H1 (cell line): ENCODE measurements around the gene CAPN9. TPM values are rescaled to one million over a fixed set of nuclear protein-coding genes. Genes with fewer than 3 reads are reported as not detected.

Experiments
- CTCF ChIA-PET: fragments of 300-600 bp; sonication (Branson Sonifier 250); formaldehyde crosslinking; loops from one replicate; lab custom pipeline; 2021; ENCODE audit not compliant: partially characterized antibody; lab: Charles Lee
- POLR2A ChIA-PET: fragments of 300-600 bp; sonication (Branson Sonifier 250); formaldehyde crosslinking; loops from one replicate; lab custom pipeline; 2021; ENCODE audit warnings: inconsistent platforms; ENCODE audit not compliant: partially characterized antibody; lab: Charles Lee
- DNase-seq, 2 experiments: peaks; one replicate each; pipeline versions ENCODE4 v3.0.0 to v3.0.0-alpha.2; 2010 to 2022; ENCODE audit warnings: low spot score in 2 of 2, low read depth in 1 of 2, mixed read lengths in 1 of 2
- FAIRE-seq: peaks from 2 replicates; lab custom pipeline; 2011; peaks lifted over from hg19 to GRCh38; lab: Jason Lieb, UNC
- H2AFZ ChIP-seq: 2 replicates; pipeline ENCODE4 v1.8.1; 2012; ENCODE audit warnings: low read length, inconsistent platforms
- H2AK5ac ChIP-seq: 2 replicates; pipeline ENCODE4 v1.6.1; 2013; ENCODE audit warnings: low read depth, low read length
- H2BK120ac ChIP-seq: replicated peaks from 2 replicates; pipeline ENCODE3; 2013; ENCODE audit warnings: low read depth, low read length, inconsistent platforms
- H2BK12ac ChIP-seq: 2 replicates; pipeline ENCODE4 v1.6.1; 2013; ENCODE audit warnings: low read depth, low read length
- H2BK15ac ChIP-seq: 2 replicates; pipeline ENCODE4 v1.6.1; 2013; ENCODE audit warnings: low read length
- H2BK20ac ChIP-seq: 2 replicates; pipeline ENCODE4 v1.6.1; 2013; ENCODE audit warnings: low read length
- H2BK5ac ChIP-seq: 2 replicates; pipeline ENCODE4 v1.6.1; 2013; ENCODE audit warnings: low read depth, low read length
- H3K14ac ChIP-seq: 2 replicates; pipeline ENCODE4 v1.6.1; 2013; ENCODE audit warnings: inconsistent platforms; ENCODE audit not compliant: insufficient read length
- H3K18ac ChIP-seq: 2 replicates; pipeline ENCODE4 v1.6.1; 2013; ENCODE audit warnings: low read length; ENCODE audit errors: extremely low read depth
- H3K23ac ChIP-seq: 2 replicates; pipeline ENCODE4 v1.6.1; 2013; ENCODE audit warnings: inconsistent platforms; ENCODE audit not compliant: insufficient read length
- H3K23me2 ChIP-seq: 2 replicates; pipeline ENCODE4 v1.6.1; 2013; ENCODE audit warnings: low read depth, low read length
- H3K27ac ChIP-seq: 2 replicates; pipeline ENCODE4 v1.6.1; 2011; ENCODE audit warnings: low read depth, low read length, inconsistent platforms
- H3K27me3 ChIP-seq, 4 experiments: replicated peaks in 1 of 4; 1 replicate in 1 of 4; 2 replicates in 3 of 4; pipeline versions ENCODE4 v1.6.1 to v1.8.1; 2011 to 2013; ENCODE audit warnings: low read length in 3 of 4, mild to moderate bottlenecking in 3 of 4, inconsistent platforms in 2 of 4, mixed read lengths in 2 of 4, moderate library complexity in 1 of 4; ENCODE audit not compliant: control insufficient read depth in 3 of 4, insufficient read depth in 3 of 4; ENCODE audit errors: extremely low read depth in 1 of 4
- H3K36me3 ChIP-seq, 4 experiments: 2 replicates each; pipeline versions ENCODE4 v1.6.1 to v1.8.1; 2011 to 2013; ENCODE audit warnings: mild to moderate bottlenecking in 4 of 4, low read length in 3 of 4, moderate library complexity in 2 of 4, control low read depth in 1 of 4, inconsistent platforms in 1 of 4; ENCODE audit not compliant: insufficient read depth in 4 of 4, control insufficient read depth in 2 of 4
- H3K4ac ChIP-seq: replicated peaks from 2 replicates; pipeline ENCODE3; 2013; ENCODE audit warnings: low read length, low read depth, mixed read lengths, inconsistent platforms; ENCODE audit not compliant: insufficient read length
- H3K4me1 ChIP-seq, 4 experiments: replicated peaks in 1 of 4; 1 replicate in 1 of 4; 2 replicates in 3 of 4; pipeline versions ENCODE4 v1.6.1 to v1.8.1; 2011 to 2013; ENCODE audit warnings: low read length in 3 of 4, inconsistent platforms in 2 of 4, mixed read lengths in 1 of 4; ENCODE audit not compliant: insufficient read depth in 4 of 4, control insufficient read depth in 3 of 4
- H3K4me2 ChIP-seq, 2 experiments: 2 replicates each; pipeline versions ENCODE4 v1.6.1 to v1.8.1; 2011 to 2013; ENCODE audit warnings: low read depth in 2 of 2, low read length in 2 of 2, control low read depth in 1 of 2, inconsistent platforms in 1 of 2, mild to moderate bottlenecking in 1 of 2; ENCODE audit not compliant: insufficient read depth in 1 of 2
- H3K4me3 ChIP-seq, 4 experiments: fragments of 200-600, 300-600 bp in 1 of 4; sonication (generic), shearing (Covaris generic), sonication (Bioruptor Twin) in 1 of 4; 2 replicates each; pipeline versions ENCODE4 v1.5.1 to v1.8.1; 2011 to 2016; ENCODE audit warnings: low read length in 4 of 4, low read depth in 3 of 4, control low read depth in 2 of 4, inconsistent platforms in 2 of 4, mild to moderate bottlenecking in 2 of 4, mixed read lengths in 1 of 4, moderate library complexity in 1 of 4; ENCODE audit not compliant: insufficient read depth in 2 of 4; ENCODE audit errors: extremely low read depth in 1 of 4
- H3K56ac ChIP-seq: replicated peaks from 2 replicates; pipeline ENCODE3; 2013; ENCODE audit warnings: low read depth, mild to moderate bottlenecking, mixed read lengths, low read length, inconsistent platforms; ENCODE audit not compliant: insufficient read length
- H3K79me1 ChIP-seq: 2 replicates; pipeline ENCODE4 v1.6.1; 2013; ENCODE audit warnings: low read depth, low read length, control low read depth
- H3K79me2 ChIP-seq, 2 experiments: 2 replicates each; pipeline versions ENCODE4 v1.6.1 to v1.8.1; 2012 to 2013; ENCODE audit warnings: low read length in 2 of 2, mild to moderate bottlenecking in 2 of 2, inconsistent platforms in 1 of 2; ENCODE audit not compliant: insufficient read depth in 2 of 2, control insufficient read depth in 1 of 2
- H3K9ac ChIP-seq, 4 experiments: replicated peaks in 1 of 4; 1 replicate in 1 of 4; 2 replicates in 3 of 4; pipeline versions ENCODE4 v1.6.1 to v1.8.1; 2011 to 2013; ENCODE audit warnings: low read depth in 3 of 4, low read length in 3 of 4, control low read depth in 2 of 4, mild to moderate bottlenecking in 2 of 4, moderate library complexity in 2 of 4, inconsistent platforms in 1 of 4; ENCODE audit errors: extremely low read depth in 1 of 4
- H3K9me3 ChIP-seq, 2 experiments: 2 replicates each; pipeline versions ENCODE4 v1.6.1 to v1.8.1; 2012 to 2013; ENCODE audit warnings: mild to moderate bottlenecking in 2 of 2, moderate library complexity in 2 of 2, control low read depth in 1 of 2, inconsistent platforms in 1 of 2, low read depth in 1 of 2, low read length in 1 of 2, mixed read lengths in 1 of 2; ENCODE audit not compliant: insufficient read depth in 2 of 2
- H4K20me1 ChIP-seq, 2 experiments: replicated peaks in 1 of 2; 2 replicates each; pipeline versions ENCODE3 to v1.8.1; 2011 to 2013; ENCODE audit warnings: inconsistent platforms in 2 of 2, low read length in 2 of 2, mild to moderate bottlenecking in 1 of 2; ENCODE audit not compliant: insufficient read depth in 2 of 2, control insufficient read depth in 1 of 2
- H4K5ac ChIP-seq: 2 replicates; pipeline ENCODE4 v1.6.1; 2013; ENCODE audit warnings: low read length, low read depth, mixed read lengths, inconsistent platforms; ENCODE audit not compliant: insufficient read length
- H4K8ac ChIP-seq: 2 replicates; pipeline ENCODE4 v1.8.0; 2013; ENCODE audit warnings: mild to moderate bottlenecking, moderate library complexity, low read length, inconsistent platforms; ENCODE audit not compliant: insufficient read depth; ENCODE audit errors: extremely low read depth
- H4K91ac ChIP-seq: replicated peaks from 2 replicates; pipeline ENCODE3; 2013; ENCODE audit warnings: low read length, mixed read lengths, inconsistent platforms; ENCODE audit not compliant: insufficient read length
- RXRA ChIP-seq: IDR thresholded peaks from 2 replicates; pipeline ENCODE4 v1.6.1; 2011; ENCODE audit warnings: low read depth, mild to moderate bottlenecking, low read length, moderate library complexity; ENCODE audit not compliant: insufficient read depth
- TEAD4 ChIP-seq: IDR thresholded peaks from 2 replicates; pipeline ENCODE4 v1.6.1; 2012; ENCODE audit warnings: low read depth, low read length, inconsistent platforms, mixed read lengths
- WGBS, 2 experiments: shearing (Covaris generic) in 1 of 2; methylation state at CpG; one replicate each; pipeline versions ENCODE4 v1.1.6 to v1.1.7; 2013 to 2015; ENCODE audit warnings: low lambda C conversion rate in 2 of 2, mixed read lengths in 2 of 2, inconsistent platforms in 1 of 2, low coverage in 1 of 2, missing lambda C conversion rate in 1 of 2; ENCODE audit not compliant: insufficient replicate concordance in 2 of 2, insufficient coverage in 1 of 2, insufficient read length in 1 of 2; ENCODE audit errors: extremely low coverage in 1 of 2, missing lambda C conversion rate in 1 of 2; 5-methylcytosine and 5-hydroxymethylcytosine counted together
- polyA plus RNA-seq, 7 experiments: library from polyadenylated mRNA; depleted of rRNA in 3 of 7; stranded (reverse) in 5 of 7; unstranded in 2 of 7; fragments of >200 nt in 5 of 7; fragments of 200-250 nt in 2 of 7; gene quantifications; 1 replicate in 5 of 7; 2 replicates in 1 of 7; 4 replicates in 1 of 7; pipeline versions ENCODE4 v1.2.1 to v1.2.3, GENCODE V29; 2011 to 2013; ENCODE audit warnings: missing spikeins in 2 of 7, mixed read lengths in 2 of 7
- small RNA-seq: library from polyadenylated mRNA; stranded (forward); fragments of <200 nt; extraction: miRNeasy Mini kit (QIAGEN cat#:217004); gene quantifications from one replicate; pipeline ENCODE3, GENCODE V24; 2013; ENCODE audit not compliant: insufficient read depth
- total RNA-seq: library from RNA; stranded (reverse); fragmentation: NEBNext Ultra II Directional; extraction: Animal tissue kit (Norgen Biotek cat#: 25700); gene quantifications from 2 replicates; pipeline ENCODE4 v1.2.1, GENCODE V29; 2021

The CAPN9 gene
- total and polyA plus RNA-seq, 2 of the 8 experiments (the other 6 are each of a cell fraction or from before 2014, with no cell fraction given), result 0.22 to 0.76 TPM

DNA sequence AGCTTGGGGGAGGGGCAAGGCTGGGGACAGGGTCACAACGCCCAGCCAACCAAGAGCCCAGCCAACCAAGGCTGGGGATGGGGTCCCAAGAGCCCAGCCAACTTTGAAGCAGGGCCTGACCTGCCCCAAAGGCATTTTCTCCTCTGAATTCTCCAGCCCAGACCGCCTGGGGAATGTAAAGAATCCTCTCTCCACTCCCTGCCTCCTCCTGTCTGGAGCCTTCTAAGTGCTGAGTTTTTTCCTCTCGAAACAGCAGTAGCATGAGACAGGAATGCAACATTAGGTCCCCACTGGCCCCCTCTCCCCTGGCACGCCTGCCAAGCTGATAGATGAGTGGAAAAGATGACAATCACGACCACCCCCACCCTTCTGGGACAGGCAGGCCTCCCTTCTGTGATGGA lies 104.1 kb downstream of the CAPN9 start:
- Histone ChIP-seq H3K4ac (no peak overlapping the region), H2BK20ac (no peak overlapping the region), H3K14ac (no peak overlapping the region), H2AFZ (no peak overlapping the region), H2BK5ac (no peak overlapping the region; the same call in 1 of the 2 replicates), H3K23me2 (no peaks in the 10 kb centered on the region), H2AK5ac (no peak overlapping the region), H3K36me3 (peaks cover 0 to 18% (median 7%) of the 10 kb centered on the region in 4 experiments; a peak in 5 of 8 replicates), H3K4me3 (no peak overlapping the region), H3K4me1 (peaks cover 3 to 13% (median 6%) of the 10 kb centered on the region in 4 experiments; a peak in 6 of 7 replicates), H3K9ac (no peak overlapping the region), H4K5ac (no peak overlapping the region), H4K8ac (no peak overlapping the region), H3K4me2 (no peak overlapping the region), H3K23ac (no peak overlapping the region)
- CTCF ChIA-PET, result interaction anchor here (0.9 to 3.6 kb wide), 5 partner anchors 9 to 30 kb away, joined by 3 to 16 read pairs (median 3); no protein-coding TSS in a partner anchor
- DNase-seq, result no peak
- POLR2A ChIA-PET, result no interaction called here
- TF ChIP-seq TEAD4, result peak; percentile 64
- TF ChIP-seq RXRA, result no peak
- TF ChIP-seq, all 59 proteins: peak for 1
- peaks cover 0 to 4% of the 10 kb centered on the region in 2 experiments; a peak in 2 of 4 replicates for H3K79me2 ChIP-seq
- H3K18ac ChIP-seq, result no peak overlapping the region
- no peaks in the 10 kb centered on the region for H3K27me3 ChIP-seq
- no peak overlapping the region for H4K91ac ChIP-seq
- 0 out of 4 replicates have a peak, but pooled peaks cover 0 to 2% of the 10 kb centered on the region in 2 experiments for H3K9me3 ChIP-seq
- no peak overlapping the region for H3K56ac ChIP-seq
- FAIRE-seq, result no peak
- no peak overlapping the region for H2BK12ac ChIP-seq
- H4K20me1 ChIP-seq, result peaks cover 6 to 10% of the 10 kb centered on the region in 2 experiments
- no peak overlapping the region for H2BK120ac ChIP-seq
- WGBS, 2 experiments, result 63% methylated on average over 4 of the region's 5 CpGs; no CpG with 5 or more reads in 1 of the 2 experiments
- peaks cover 18% of the 10 kb centered on the region for H3K79me1 ChIP-seq
- H2BK15ac ChIP-seq, result no peak overlapping the region
- H3K27ac ChIP-seq, result no peak overlapping the region

Small RNA genes lying within 50 kb of the gene (small RNA-seq; reads per million reads assigned to genes)
- not detected for gene RNA5SP79

Other genes with a start within 250 kb of the CAPN9 start
- gene COG2, start 104.9 kb upstream of the CAPN9 start, total RNA-seq, result 33.3 and 36.7 TPM in 2 replicates
- 8.0 and 10.3 TPM in 2 replicates for gene COG2, start 104.9 kb upstream of the CAPN9 start, polyA plus RNA-seq (2011; rRNA removed)
- gene AGT, start 33.3 kb upstream of the CAPN9 start, total RNA-seq, result not detected in 2 replicates
- gene AGT, start 33.3 kb upstream of the CAPN9 start, polyA plus RNA-seq (2011; rRNA removed), result 0.20 and 0.27 TPM in 2 replicates
- 45.0 and 45.3 TPM in 2 replicates for gene C1orf198, start 121.1 kb downstream of the CAPN9 start, total RNA-seq
- gene C1orf198, start 121.1 kb downstream of the CAPN9 start, polyA plus RNA-seq (2011; rRNA removed), result 29.4 and 30.6 TPM in 2 replicates
- gene TTC13, start 231.5 kb downstream of the CAPN9 start, total RNA-seq, result 7.1 and 8.3 TPM in 2 replicates
- 2.5 and 3.1 TPM in 2 replicates for gene TTC13, start 231.5 kb downstream of the CAPN9 start, polyA plus RNA-seq (2011; rRNA removed)
- gene ARV1, start 231.7 kb downstream of the CAPN9 start, total RNA-seq, result 12.0 and 13.1 TPM in 2 replicates
- gene ARV1, start 231.7 kb downstream of the CAPN9 start, polyA plus RNA-seq (2011; rRNA removed), result 6.9 and 13.4 TPM in 2 replicates